Measurements from ENCODE around the gene FOXJ2. TPM values are rescaled to one million over a fixed set of nuclear protein-coding genes. Genes with fewer than 3 reads are reported as not detected.

Gene FOXJ2
- total RNA-seq, 1 experiment from 2014 or later, result 5.5 TPM

DNA sequence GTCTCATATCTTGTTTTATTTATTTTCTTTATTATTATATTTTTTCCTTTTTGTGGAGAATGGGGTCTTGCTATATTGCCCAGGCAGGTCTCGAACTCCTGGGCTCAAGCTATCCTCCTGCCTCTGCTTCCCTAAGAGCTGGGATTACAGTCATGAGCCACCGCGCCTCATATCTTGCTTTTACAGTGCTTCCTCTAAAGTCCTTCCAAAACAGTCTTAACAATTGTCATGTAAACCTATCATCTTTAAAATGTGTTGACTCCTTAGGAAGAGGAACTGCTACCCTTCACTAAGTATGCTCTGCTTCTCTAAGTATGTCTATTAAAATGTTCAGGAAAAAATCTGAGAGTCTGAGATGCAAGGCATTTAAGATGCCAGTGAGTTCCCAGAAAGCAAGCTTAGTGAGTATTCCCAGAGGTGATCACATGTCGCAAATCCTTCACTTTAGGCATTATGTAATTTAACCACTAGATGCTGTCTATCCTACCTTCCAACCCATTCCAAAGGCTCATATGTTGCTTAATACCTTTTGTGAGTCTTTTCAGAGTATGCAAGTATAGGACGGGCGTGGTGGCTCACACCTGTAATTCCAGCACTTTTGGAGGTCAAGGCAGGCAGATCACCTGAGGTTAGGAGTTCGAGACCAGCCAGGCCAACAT, 19.7 kb upstream of the FOXJ2 start:
- no peaks in the 10 kb centered on the region for H3K9me3 ChIP-seq (ENCODE audit: control insufficient read depth, low read depth, low read length)
- no peak overlapping the region for H3T11ph ChIP-seq (ENCODE audit: low read length)
- H3K79me1 ChIP-seq (ENCODE audit: insufficient read depth, low read depth, low read length, poor library complexity, severe bottlenecking), result no peaks in the 10 kb centered on the region
- no peak overlapping the region for H3K4ac ChIP-seq (ENCODE audit: low read depth, low read length)
- H3K4me1 ChIP-seq (ENCODE audit: insufficient read depth, low read length), result no peaks in the 10 kb centered on the region
- H4K8ac ChIP-seq (replicated peaks; ENCODE audit: insufficient read length, low read depth, low read length), result no peak overlapping the region
- Mint-ChIP-seq H3K36me3 (ENCODE audit: insufficient read depth in 1 of 3, low read depth in 3 of 3) (peaks cover 0 to 4% (median 1%) of the 10 kb centered on the region in 3 experiments; a peak in 3 of 7 replicates), H3K9me3 (no peaks in the 10 kb centered on the region), H3K4me1 (no peaks in the 10 kb centered on the region; a peak in 1 of 4 replicates), H3K27ac (no peak overlapping the region), H3K4me3 (no peak overlapping the region), H3K27me3 (ENCODE audit: low read depth) (peaks cover 3% of the 10 kb centered on the region; the same call in 1 of the 2 replicates)
- H2AK5ac ChIP-seq (ENCODE audit: insufficient read length, low read length), result no peak overlapping the region
- no peaks in the 10 kb centered on the region for H4K20me1 ChIP-seq (ENCODE audit: control insufficient read depth, insufficient read depth, insufficient read length)
- H3K23ac ChIP-seq (ENCODE audit: insufficient read length, low read depth, low read length), result no peak overlapping the region
- H2BK120ac ChIP-seq (ENCODE audit: low read depth, low read length, poor library complexity, severe bottlenecking), result no peak overlapping the region
- DNase-seq, result no peak
- H2AFZ ChIP-seq (ENCODE audit: low read length), result no peak overlapping the region
- no peak overlapping the region for H3K27ac ChIP-seq (ENCODE audit: insufficient read length, low read depth, low read length)
- H3K27me3 ChIP-seq (ENCODE audit: insufficient read depth, low read length), result no peaks in the 10 kb centered on the region
- H4K91ac ChIP-seq (ENCODE audit: insufficient read length, low read depth, low read length), result no peak overlapping the region
- H3K9ac ChIP-seq (ENCODE audit: extremely low read depth, insufficient read length, low read length), result no peak overlapping the region
- no peaks in the 10 kb centered on the region for H3K23me2 ChIP-seq (ENCODE audit: insufficient read length, low read depth, low read length, poor library complexity, severe bottlenecking)
- no peak overlapping the region for H2BK5ac ChIP-seq (ENCODE audit: insufficient read length, low read length)
- no peak overlapping the region for H2BK20ac ChIP-seq (ENCODE audit: low read depth, low read length, poor library complexity, severe bottlenecking)
- H2BK15ac ChIP-seq (ENCODE audit: low read depth, low read length), result no peak overlapping the region
- WGBS (ENCODE audit: extremely low coverage, insufficient read length, low lambda C conversion rate), result no CpG with 5 or more reads among the region's 7 CpGs
- H3K18ac ChIP-seq (ENCODE audit: insufficient read length, low read depth, low read length), result no peak overlapping the region
- H3K56ac ChIP-seq (ENCODE audit: insufficient read length, low read depth, low read length), result no peak overlapping the region
- no peak overlapping the region for H3K14ac ChIP-seq (ENCODE audit: insufficient read depth, low read length)
- TF ChIP-seq, protein P1, sequence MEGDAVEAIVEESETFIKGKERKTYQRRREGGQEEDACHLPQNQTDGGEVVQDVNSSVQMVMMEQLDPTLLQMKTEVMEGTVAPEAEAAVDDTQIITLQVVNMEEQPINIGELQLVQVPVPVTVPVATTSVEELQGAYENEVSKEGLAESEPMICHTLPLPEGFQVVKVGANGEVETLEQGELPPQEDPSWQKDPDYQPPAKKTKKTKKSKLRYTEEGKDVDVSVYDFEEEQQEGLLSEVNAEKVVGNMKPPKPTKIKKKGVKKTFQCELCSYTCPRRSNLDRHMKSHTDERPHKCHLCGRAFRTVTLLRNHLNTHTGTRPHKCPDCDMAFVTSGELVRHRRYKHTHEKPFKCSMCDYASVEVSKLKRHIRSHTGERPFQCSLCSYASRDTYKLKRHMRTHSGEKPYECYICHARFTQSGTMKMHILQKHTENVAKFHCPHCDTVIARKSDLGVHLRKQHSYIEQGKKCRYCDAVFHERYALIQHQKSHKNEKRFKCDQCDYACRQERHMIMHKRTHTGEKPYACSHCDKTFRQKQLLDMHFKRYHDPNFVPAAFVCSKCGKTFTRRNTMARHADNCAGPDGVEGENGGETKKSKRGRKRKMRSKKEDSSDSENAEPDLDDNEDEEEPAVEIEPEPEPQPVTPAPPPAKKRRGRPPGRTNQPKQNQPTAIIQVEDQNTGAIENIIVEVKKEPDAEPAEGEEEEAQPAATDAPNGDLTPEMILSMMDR (conservative IDR thresholded peaks at IDR 0.05), result no peak
- no peaks in the 10 kb centered on the region for H3K79me2 ChIP-seq (ENCODE audit: insufficient read depth, low read length)
- H4K5ac ChIP-seq (ENCODE audit: insufficient read length, low read depth, low read length), result no peak overlapping the region
- no peak overlapping the region for H2BK12ac ChIP-seq (ENCODE audit: insufficient read length, low read depth, low read length)
- no peak overlapping the region for H3K4me2 ChIP-seq (ENCODE audit: insufficient read depth, insufficient read length, low read length)

Data from H9 (cell line).